Mesangial cell (primary cell): Measurements from ENCODE around the gene PIGN. TPM values are rescaled to one million over a fixed set of nuclear protein-coding genes. Genes with fewer than 3 reads are reported as not detected.

Experiments used
- total RNA-seq: library from RNA; depleted of rRNA; stranded (reverse); fragments of >200 nt; gene quantifications from 2 replicates; pipeline ENCODE4 v1.2.3, GENCODE V29; 2015

PIGN gene
- 11.8 and 14.2 TPM in 2 replicates for total RNA-seq

DNA sequence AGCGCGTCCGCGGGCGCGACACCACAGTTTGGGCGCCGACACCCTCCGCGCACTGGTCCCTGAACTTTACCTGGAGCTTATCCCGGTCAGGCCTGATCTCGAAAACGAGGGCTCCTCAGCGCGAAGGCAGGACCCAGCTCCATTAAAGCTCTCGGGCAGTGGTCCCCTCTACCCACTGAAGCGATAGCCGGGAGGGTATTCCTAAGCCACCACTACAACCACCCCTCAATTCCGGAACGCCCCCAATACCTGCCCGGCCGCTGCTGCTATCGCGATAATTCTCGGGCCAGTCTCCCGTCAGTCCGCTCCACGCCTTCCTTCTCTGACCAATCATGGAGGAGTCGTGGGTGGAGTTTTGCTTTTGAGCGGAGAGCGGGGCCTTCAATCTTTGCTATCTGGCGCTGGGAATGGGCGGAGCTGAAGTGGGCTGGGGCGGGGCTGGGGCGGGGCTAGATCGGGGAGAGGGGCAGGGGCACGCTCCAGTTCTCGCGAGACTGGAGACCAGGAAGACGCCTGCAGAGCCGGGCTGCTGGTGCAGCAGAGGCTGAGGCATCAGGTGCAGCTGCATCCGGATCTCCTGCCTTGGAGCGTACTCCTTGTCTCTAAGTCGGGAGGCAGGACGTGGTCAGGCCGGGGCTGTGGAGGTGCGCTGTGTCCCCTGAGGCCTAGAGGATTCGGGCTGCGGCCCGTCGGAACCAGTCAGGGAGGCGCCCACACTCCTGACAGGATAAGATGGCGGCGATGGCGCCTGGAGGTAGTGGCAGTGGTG, at the start of gene PIGN, which contains the start of gene RELCH:
TSS of gene PIGN (minus strand) at position 283 of the 769 bp plus-strand sequence. CDS start 25,703 bp downstream, outside the sequence.
TSS of gene RELCH (plus strand) at position 482 of the 769 bp plus-strand sequence. CDS start at position 733, 251 bp downstream.

Other genes starting within 250 kb of the PIGN start
- gene RELCH, start 199 bp upstream of the PIGN start, total RNA-seq: 13.2 and 14.7 TPM in 2 replicates
- 0.13 and 0.33 TPM in 2 replicates for gene TNFRSF11A, start 138.3 kb upstream of the PIGN start, total RNA-seq